Measurements from ENCODE around the gene CFAP141. TPM values are rescaled to one million over a fixed set of nuclear protein-coding genes. Genes with fewer than 3 reads are reported as not detected.

The CFAP141 gene
- total and polyA plus RNA-seq, 2 of the 13 experiments (the other 11 are each of a cell fraction or from before 2014, with no cell fraction given): not detected

DNA sequence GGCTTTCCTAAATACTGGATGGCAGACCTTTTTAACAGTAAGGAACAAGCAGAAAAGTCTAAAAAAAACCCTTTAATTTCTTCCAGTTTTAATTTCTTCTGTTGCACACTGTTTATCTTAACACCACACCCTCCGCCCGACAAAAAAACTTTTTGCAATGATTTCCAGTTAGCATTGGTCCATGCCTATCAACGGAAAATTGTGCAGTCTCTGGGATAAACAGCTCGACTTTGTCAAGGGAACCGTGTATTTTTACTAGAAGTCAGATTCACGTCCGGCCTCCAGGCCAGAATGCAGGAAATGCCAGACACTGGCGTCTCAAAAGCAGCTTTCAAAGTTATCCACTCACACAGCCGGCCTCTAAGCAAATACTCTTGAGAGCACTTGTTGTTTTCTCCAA, 50.9 kb downstream of the CFAP141 start:
- Histone ChIP-seq H3K4me2 (ENCODE audit: low read depth, low read length) (no peak overlapping the region), H3K36me3 (replicated peaks in 1 of 2; ENCODE audit: control insufficient read depth in 1 of 2, insufficient read depth in 2 of 2, low read length in 2 of 2) (peaks cover 7 to 32% of the 10 kb centered on the region in 2 experiments), H3K4me3 (replicated peaks in 1 of 3; ENCODE audit: insufficient read depth in 1 of 3, low read depth in 2 of 3, low read length in 3 of 3) (no peak overlapping the region), H3K27ac (ENCODE audit: extremely low read length, insufficient read depth, low read length) (no peak overlapping the region), H2AFZ (ENCODE audit: low read length) (no peak overlapping the region), H3K9me3 (ENCODE audit: low read length) (no peaks in the 10 kb centered on the region), H4K20me1 (ENCODE audit: insufficient read depth, low read length) (no peaks in the 10 kb centered on the region; the same call in 1 of the 2 replicates), H3K79me2 (ENCODE audit: insufficient read depth, low read length) (no peaks in the 10 kb centered on the region), H3K27me3 (ENCODE audit: control insufficient read depth in 1 of 2, insufficient read depth in 2 of 2, low read length in 2 of 2) (no peaks in the 10 kb centered on the region), H3K4me1 (ENCODE audit: insufficient read depth, low read length) (no peaks in the 10 kb centered on the region), H3K9ac (ENCODE audit: insufficient read depth, low read depth, low read length) (no peak overlapping the region)
- POLR2A ChIA-PET: no interaction called here
- WGBS (ENCODE audit: low lambda C conversion rate): 89% methylated on average over 9 of the region's 9 CpGs
- intact Hi-C loops (cut with micrococcal nuclease; ENCODE audit: unreplicated experiment) (no loop called here), in situ Hi-C loops (cut with HindIII; ENCODE audit: extremely low pct_ligation_motif_present, low pct_unique_long_range_greater_than_20kb) (no loop called here)
- no peak for DNase-seq (ENCODE audit: low spot score)
- ATAC-seq: no peak
- FAIRE-seq: no peak
- TF ChIP-seq SYNCRIP (IDR thresholded peaks at IDR 0.05; ENCODE audit: insufficient read depth, low read depth, low read length) (no peak), ZBTB38 (CRISPR knock-in tag; IDR thresholded peaks at IDR 0.05) (no peak), RXRB (CRISPR knock-in tag; IDR thresholded peaks at IDR 0.05; ENCODE audit: borderline replicate concordance) (no peak), SRF (IDR thresholded peaks at IDR 0.05; ENCODE audit: low read depth, low read length) (no peak), ZBTB42 (CRISPR knock-in tag; IDR thresholded peaks at IDR 0.05) (no peak), ZNF790 (CRISPR knock-in tag; IDR thresholded peaks at IDR 0.05; ENCODE audit: borderline replicate concordance) (no peak), ZNF883 (CRISPR knock-in tag; IDR thresholded peaks at IDR 0.05; ENCODE audit: not compliant biosample characterization) (no peak), ZNF652 (CRISPR knock-in tag; IDR thresholded peaks at IDR 0.05; ENCODE audit: borderline replicate concordance, low read depth) (no peak), ZNF660 (CRISPR knock-in tag; IDR thresholded peaks at IDR 0.05; ENCODE audit: borderline replicate concordance, low read depth) (no peak), SUZ12 (IDR thresholded peaks at IDR 0.05; ENCODE audit: low read depth, low read length) (no peak), TBP (CRISPR knock-in tag; IDR thresholded peaks at IDR 0.05) (no peak), ZNF136 (CRISPR knock-in tag; IDR thresholded peaks at IDR 0.05; ENCODE audit: low read depth) (no peak), FOXM1 (CRISPR knock-in tag; IDR thresholded peaks at IDR 0.05) (no peak), ZNF460 (CRISPR knock-in tag; IDR thresholded peaks at IDR 0.05; ENCODE audit: borderline replicate concordance) (no peak)
- TF ChIP-seq, protein P1, sequence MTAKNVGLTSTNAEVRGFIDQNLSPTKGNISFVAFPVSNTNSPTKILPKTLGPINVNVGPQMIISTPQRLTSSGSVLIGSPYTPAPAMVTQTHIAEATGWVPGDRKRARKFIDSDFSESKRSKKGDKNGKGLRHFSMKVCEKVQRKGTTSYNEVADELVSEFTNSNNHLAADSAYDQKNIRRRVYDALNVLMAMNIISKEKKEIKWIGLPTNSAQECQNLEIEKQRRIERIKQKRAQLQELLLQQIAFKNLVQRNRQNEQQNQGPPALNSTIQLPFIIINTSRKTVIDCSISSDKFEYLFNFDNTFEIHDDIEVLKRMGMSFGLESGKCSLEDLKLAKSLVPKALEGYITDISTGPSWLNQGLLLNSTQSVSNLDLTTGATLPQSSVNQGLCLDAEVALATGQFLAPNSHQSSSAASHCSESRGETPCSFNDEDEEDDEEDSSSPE (CRISPR knock-in tag; IDR thresholded peaks at IDR 0.05): no peak
- TF ChIP-seq, protein P2, sequence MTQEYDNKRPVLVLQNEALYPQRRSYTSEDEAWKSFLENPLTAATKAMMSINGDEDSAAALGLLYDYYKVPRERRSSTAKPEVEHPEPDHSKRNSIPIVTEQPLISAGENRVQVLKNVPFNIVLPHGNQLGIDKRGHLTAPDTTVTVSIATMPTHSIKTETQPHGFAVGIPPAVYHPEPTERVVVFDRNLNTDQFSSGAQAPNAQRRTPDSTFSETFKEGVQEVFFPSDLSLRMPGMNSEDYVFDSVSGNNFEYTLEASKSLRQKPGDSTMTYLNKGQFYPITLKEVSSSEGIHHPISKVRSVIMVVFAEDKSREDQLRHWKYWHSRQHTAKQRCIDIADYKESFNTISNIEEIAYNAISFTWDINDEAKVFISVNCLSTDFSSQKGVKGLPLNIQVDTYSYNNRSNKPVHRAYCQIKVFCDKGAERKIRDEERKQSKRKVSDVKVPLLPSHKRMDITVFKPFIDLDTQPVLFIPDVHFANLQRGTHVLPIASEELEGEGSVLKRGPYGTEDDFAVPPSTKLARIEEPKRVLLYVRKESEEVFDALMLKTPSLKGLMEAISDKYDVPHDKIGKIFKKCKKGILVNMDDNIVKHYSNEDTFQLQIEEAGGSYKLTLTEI (CRISPR knock-in tag; conservative IDR thresholded peaks at IDR 0.05): no peak
- TF ChIP-seq, protein P3, sequence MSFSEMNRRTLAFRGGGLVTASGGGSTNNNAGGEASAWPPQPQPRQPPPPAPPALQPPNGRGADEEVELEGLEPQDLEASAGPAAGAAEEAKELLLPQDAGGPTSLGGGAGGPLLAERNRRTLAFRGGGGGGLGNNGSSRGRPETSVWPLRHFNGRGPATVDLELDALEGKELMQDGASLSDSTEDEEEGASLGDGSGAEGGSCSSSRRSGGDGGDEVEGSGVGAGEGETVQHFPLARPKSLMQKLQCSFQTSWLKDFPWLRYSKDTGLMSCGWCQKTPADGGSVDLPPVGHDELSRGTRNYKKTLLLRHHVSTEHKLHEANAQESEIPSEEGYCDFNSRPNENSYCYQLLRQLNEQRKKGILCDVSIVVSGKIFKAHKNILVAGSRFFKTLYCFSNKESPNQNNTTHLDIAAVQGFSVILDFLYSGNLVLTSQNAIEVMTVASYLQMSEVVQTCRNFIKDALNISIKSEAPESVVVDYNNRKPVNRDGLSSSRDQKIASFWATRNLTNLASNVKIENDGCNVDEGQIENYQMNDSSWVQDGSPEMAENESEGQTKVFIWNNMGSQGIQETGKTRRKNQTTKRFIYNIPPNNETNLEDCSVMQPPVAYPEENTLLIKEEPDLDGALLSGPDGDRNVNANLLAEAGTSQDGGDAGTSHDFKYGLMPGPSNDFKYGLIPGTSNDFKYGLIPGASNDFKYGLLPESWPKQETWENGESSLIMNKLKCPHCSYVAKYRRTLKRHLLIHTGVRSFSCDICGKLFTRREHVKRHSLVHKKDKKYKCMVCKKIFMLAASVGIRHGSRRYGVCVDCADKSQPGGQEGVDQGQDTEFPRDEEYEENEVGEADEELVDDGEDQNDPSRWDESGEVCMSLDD (CRISPR knock-in tag; IDR thresholded peaks at IDR 0.05; ENCODE audit: borderline replicate concordance): no peak
- TF ChIP-seq, protein P4, sequence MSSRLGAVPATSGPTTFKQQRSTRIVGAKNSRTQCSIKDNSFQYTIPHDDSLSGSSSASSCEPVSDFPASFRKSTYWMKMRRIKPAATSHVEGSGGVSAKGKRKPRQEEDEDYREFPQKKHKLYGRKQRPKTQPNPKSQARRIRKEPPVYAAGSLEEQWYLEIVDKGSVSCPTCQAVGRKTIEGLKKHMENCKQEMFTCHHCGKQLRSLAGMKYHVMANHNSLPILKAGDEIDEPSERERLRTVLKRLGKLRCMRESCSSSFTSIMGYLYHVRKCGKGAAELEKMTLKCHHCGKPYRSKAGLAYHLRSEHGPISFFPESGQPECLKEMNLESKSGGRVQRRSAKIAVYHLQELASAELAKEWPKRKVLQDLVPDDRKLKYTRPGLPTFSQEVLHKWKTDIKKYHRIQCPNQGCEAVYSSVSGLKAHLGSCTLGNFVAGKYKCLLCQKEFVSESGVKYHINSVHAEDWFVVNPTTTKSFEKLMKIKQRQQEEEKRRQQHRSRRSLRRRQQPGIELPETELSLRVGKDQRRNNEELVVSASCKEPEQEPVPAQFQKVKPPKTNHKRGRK (CRISPR knock-in tag; IDR thresholded peaks at IDR 0.05): no peak
- no TSS peak for BruUV-seq (replicated peaks)
- CTCF ChIA-PET (ENCODE audit: low intra/inter-chr PET ratio, low total read pairs): no interaction called here

Data from HepG2 (cell line).